HepG2 (cell line): ENCODE results near the gene FAM83G. TPM values are rescaled to one million over a fixed set of nuclear protein-coding genes. Genes with fewer than 3 reads are reported as not detected.

Experiments used
- AGO1 ChIP-seq: fragments of 200-400 bp; formaldehyde crosslinking; IDR thresholded peaks from 2 replicates; pipeline ENCODE4 v1.6.1; 2017; ENCODE audit warnings: mild to moderate bottlenecking, low read depth, low read length, moderate library complexity; ENCODE audit not compliant: poor library complexity, severe bottlenecking
- ARID3A ChIP-seq: IDR thresholded peaks from 2 replicates; pipeline ENCODE4 v1.6.1; 2012; ENCODE audit warnings: low read depth, low read length, improper control_type of control experiment
- ATF4 ChIP-seq, 2 experiments: fragments of 450-650 bp in 1 of 2; sonication (generic) in 1 of 2; formaldehyde crosslinking; IDR thresholded peaks; 2 replicates each; pipeline versions ENCODE4 v1.5.0 to v1.8.0; 2020 to 2022; ENCODE audit warnings: mild to moderate bottlenecking in 1 of 2, missing genetic modification reagents in 1 of 2
- FOSL2 ChIP-seq: sonication (generic); formaldehyde crosslinking; IDR thresholded peaks from 2 replicates; pipeline ENCODE4 v1.4.0; 2020; ENCODE audit warnings: missing genetic modification reagents
- GLMP ChIP-seq: sonication (generic); formaldehyde crosslinking; IDR thresholded peaks from 2 replicates; pipeline ENCODE4 v1.9.0; 2021; ENCODE audit warnings: missing genetic modification reagents, mild to moderate bottlenecking, borderline replicate concordance
- KLF15 ChIP-seq: sonication (generic); formaldehyde crosslinking; IDR thresholded peaks from 2 replicates; pipeline ENCODE4 v1.8.1; 2023; ENCODE audit warnings: borderline replicate concordance, mild to moderate bottlenecking, inconsistent platforms, missing genetic modification reagents, mixed read lengths
- NFIB ChIP-seq: sonication (generic); formaldehyde crosslinking; IDR thresholded peaks from 2 replicates; pipeline ENCODE4 v1.9.0; 2021; ENCODE audit warnings: missing genetic modification reagents, mild to moderate bottlenecking, borderline replicate concordance
- ZFX ChIP-seq: sonication (generic); formaldehyde crosslinking; IDR thresholded peaks from 2 replicates; pipeline ENCODE4 v1.4.0; 2020; ENCODE audit warnings: mild to moderate bottlenecking, low read depth, missing genetic modification reagents, moderate library complexity
- ZHX2 ChIP-seq, 2 experiments: sonication (generic) in 1 of 2; formaldehyde crosslinking in 1 of 2; IDR thresholded peaks; 2 replicates each; pipeline versions ENCODE4 v1.6.1 to v1.9.0; 2014 to 2022; ENCODE audit warnings: antibody characterized with exemption in 1 of 2, borderline replicate concordance in 1 of 2, inconsistent platforms in 1 of 2, low read depth in 1 of 2, missing genetic modification reagents in 1 of 2
- ZNF687 ChIP-seq: sonication (generic); formaldehyde crosslinking; IDR thresholded peaks from 2 replicates; pipeline ENCODE4 v1.5.1; 2020; ENCODE audit warnings: mild to moderate bottlenecking, missing genetic modification reagents, moderate library complexity
- ZNF691 ChIP-seq: sonication (generic); formaldehyde crosslinking; IDR thresholded peaks from 2 replicates; pipeline ENCODE4 v1.4.0; 2020; ENCODE audit warnings: missing genetic modification reagents, low read depth, mild to moderate bottlenecking, borderline replicate concordance
- polyA plus RNA-seq, 8 experiments: library from polyadenylated mRNA; depleted of rRNA in 3 of 8; stranded (reverse) in 7 of 8; unstranded in 1 of 8; fragments of >200 nt; fragmentation: Illumina TruSeq in 4 of 8; extraction: Trizol in 4 of 8; gene quantifications; 2 replicates each; pipeline versions ENCODE4 v1.2.1 to v1.2.3, GENCODE V29; 2011 to 2016; ENCODE audit warnings: low read depth in 4 of 8, missing spikeins in 1 of 8, mixed read lengths in 1 of 8; ENCODE audit not compliant: insufficient read depth in 1 of 8
- total RNA-seq, 5 experiments: library from RNA; depleted of rRNA; stranded (reverse); fragments of >200 nt; fragmentation: Illumina TruSeq; extraction: Trizol; gene quantifications; 2 replicates each; pipeline ENCODE4 v1.2.3, GENCODE V29; 2016; ENCODE audit warnings: low read depth in 1 of 5

Gene FAM83G
- total and polyA plus RNA-seq, 2 of the 13 experiments (the other 11 are each of a cell fraction or from before 2014, with no cell fraction given), result 13.7 to 18.6 TPM

- TF ChIP-seq ARID3A, result no peak; the same call in none of the 2 replicates
- peak; percentile 91 for TF ChIP-seq ZFX (CRISPR knock-in tag)
- no peak for TF ChIP-seq ZHX2 (IDR thresholded peaks at IDR 0.05; ENCODE audit: low read depth)
- no peak for TF ChIP-seq ZHX2 (CRISPR knock-in tag; IDR thresholded peaks at IDR 0.05; ENCODE audit: borderline replicate concordance)
- TF ChIP-seq AGO1, result peak; percentile 71
- no peak for TF ChIP-seq NFIB
- peak; percentile 100 for TF ChIP-seq ZNF687 (CRISPR knock-in tag)
- peak; percentile 90 for TF ChIP-seq FOSL2 (CRISPR knock-in tag)
- peak; percentile 83; the same call in 1 of the 2 replicates for TF ChIP-seq ZNF691 (CRISPR knock-in tag)
- no peak for TF ChIP-seq GLMP (CRISPR knock-in tag)
- TF ChIP-seq KLF15 (CRISPR knock-in tag), result no peak
- TF ChIP-seq ATF4 (CRISPR knock-in tag; IDR thresholded peaks at IDR 0.05), result no peak
Measured at GRCh38 chr17:18988546-18989173, 15.9 kb downstream of the FAM83G start (continued).
